DND-41 (cell line): ENCODE results near the gene ARRB1.
A peak's percentile ranks its signal among the peaks of the same experiment; 100 is the strongest.

Experiments
- ATAC-seq: fragments of 200-7000 bp; cut with Tn5 transposase; 3 replicates; pipeline ENCODE4 v1.9.1; 2021; ENCODE audit warnings: low read depth; ENCODE audit not compliant: insufficient read depth
- DNase-seq: peaks from one replicate; pipeline ENCODE4 v3.0.0-alpha.2; 2020
- H2AFZ ChIP-seq: 2 replicates; pipeline ENCODE4 v1.6.0; 2012; ENCODE audit warnings: low read depth, low read length
- H3K27ac ChIP-seq: 2 replicates; pipeline ENCODE4 v1.5.1; 2012; ENCODE audit warnings: low read length, inconsistent platforms
- H3K27me3 ChIP-seq: fragments of 200-600 bp; sonication (generic); 2 replicates; pipeline ENCODE4 v1.6.0; 2012; ENCODE audit warnings: low read length, mild to moderate bottlenecking, inconsistent platforms; ENCODE audit not compliant: insufficient read depth, poor library complexity
- H3K36me3 ChIP-seq: 2 replicates; pipeline ENCODE4 v1.5.1; 2012; ENCODE audit warnings: low read length, inconsistent platforms; ENCODE audit not compliant: insufficient read depth
- H3K4me1 ChIP-seq: 2 replicates; pipeline ENCODE4 v1.5.1; 2012; ENCODE audit warnings: mild to moderate bottlenecking, low read length; ENCODE audit not compliant: insufficient read depth
- H3K4me2 ChIP-seq: 2 replicates; pipeline ENCODE4 v1.6.0; 2012; ENCODE audit warnings: mild to moderate bottlenecking, moderate library complexity, low read length, inconsistent platforms; ENCODE audit not compliant: insufficient read depth
- H3K4me3 ChIP-seq, 2 experiments: fragments of 200-600 bp in 1 of 2; shearing (Covaris generic) in 1 of 2; 2 replicates each; pipeline ENCODE4 v1.5.1; 2012 to 2016; ENCODE audit warnings: inconsistent platforms in 2 of 2, low read length in 2 of 2, mild to moderate bottlenecking in 2 of 2, low read depth in 1 of 2, moderate library complexity in 1 of 2
- H3K79me2 ChIP-seq: 2 replicates; pipeline ENCODE4 v1.6.0; 2012; ENCODE audit warnings: low read length, inconsistent platforms; ENCODE audit not compliant: insufficient read depth
- H3K9ac ChIP-seq: 2 replicates; pipeline ENCODE4 v1.6.0; 2012; ENCODE audit warnings: low read depth, mild to moderate bottlenecking, inconsistent platforms, low read length, moderate library complexity
- H3K9me3 ChIP-seq: 2 replicates; pipeline ENCODE4 v1.5.1; 2012; ENCODE audit warnings: low read length, moderate library complexity, mild to moderate bottlenecking, inconsistent platforms; ENCODE audit not compliant: insufficient read depth, severe bottlenecking
- H4K20me1 ChIP-seq: 2 replicates; pipeline ENCODE4 v1.6.0; 2012; ENCODE audit warnings: low read length; ENCODE audit not compliant: insufficient read depth
- CTCF ChIP-seq: IDR thresholded peaks from 2 replicates; pipeline ENCODE4 v1.5.1; 2012; ENCODE audit warnings: borderline replicate concordance, low read length, moderate library complexity, mild to moderate bottlenecking; ENCODE audit not compliant: poor library complexity, severe bottlenecking; ENCODE audit errors: extremely low read depth
- EZH2 ChIP-seq: IDR thresholded peaks from 3 replicates; pipeline ENCODE4 v1.6.1; 2012; ENCODE audit warnings: borderline replicate concordance, low read depth, mild to moderate bottlenecking, moderate library complexity, low read length, inconsistent platforms; ENCODE audit not compliant: severe bottlenecking

ARRB1 gene

GRCh38 chr11:75236062-75236461 is 115.4 kb downstream of the ARRB1 start:
- ATAC-seq (no peak), DNase-seq (no peak)
- Histone ChIP-seq H3K27ac (no peak overlapping the region), H3K4me3 (no peak overlapping the region), H2AFZ (no peak overlapping the region), H3K4me2 (no peak overlapping the region), H3K9ac (no peak overlapping the region), H3K9me3 (no peaks in the 10 kb centered on the region), H3K79me2 (no peaks in the 10 kb centered on the region), H4K20me1 (peaks cover 7% of the 10 kb centered on the region; the same call in 1 of the 2 replicates), H3K36me3 (no peaks in the 10 kb centered on the region), H3K27me3 (no peaks in the 10 kb centered on the region), H3K4me1 (no peaks in the 10 kb centered on the region)
- TF ChIP-seq EZH2: no peak
- TF ChIP-seq CTCF: no peak

GRCh38 chr11:75233754-75234172 is 117.7 kb downstream of the ARRB1 start:
- peaks cover 12% of the 10 kb centered on the region; the same call in 1 of the 2 replicates for H4K20me1 ChIP-seq
- H3K79me2 ChIP-seq: no peaks in the 10 kb centered on the region
- H3K4me2 ChIP-seq: no peak overlapping the region
- no peak overlapping the region for H3K27ac ChIP-seq
- no peaks in the 10 kb centered on the region for H3K4me1 ChIP-seq
- DNase-seq (peak; percentile 64), ATAC-seq (peak; percentile 64; the same call in 1 of the 3 replicates)
- no peak overlapping the region for H3K4me3 ChIP-seq
- H3K9ac ChIP-seq: no peak overlapping the region
- H3K36me3 ChIP-seq: no peaks in the 10 kb centered on the region
- TF ChIP-seq CTCF: no peak
- TF ChIP-seq EZH2: no peak
- H2AFZ ChIP-seq: no peak overlapping the region
- no peaks in the 10 kb centered on the region for H3K27me3 ChIP-seq
- H3K9me3 ChIP-seq: no peaks in the 10 kb centered on the region

GRCh38 chr11:75230621-75231020 is 120.8 kb downstream of the ARRB1 start:
- Histone ChIP-seq H3K9ac (no peak overlapping the region), H3K4me3 (no peak overlapping the region), H3K4me2 (no peak overlapping the region), H3K27ac (no peak overlapping the region), H3K36me3 (no peaks in the 10 kb centered on the region), H2AFZ (no peak overlapping the region), H3K27me3 (no peaks in the 10 kb centered on the region), H3K9me3 (no peaks in the 10 kb centered on the region), H3K79me2 (no peaks in the 10 kb centered on the region), H4K20me1 (peaks cover 12% of the 10 kb centered on the region; the same call in 1 of the 2 replicates), H3K4me1 (no peaks in the 10 kb centered on the region)
- DNase-seq (no peak), ATAC-seq (no peak)
- no peak for TF ChIP-seq CTCF

GRCh38 chr11:75229466-75229865 is 122.0 kb downstream of the ARRB1 start:
- Histone ChIP-seq H3K27ac (no peak overlapping the region), H3K9me3 (no peaks in the 10 kb centered on the region), H3K9ac (no peak overlapping the region), H3K4me1 (no peaks in the 10 kb centered on the region), H3K4me2 (no peak overlapping the region), H3K36me3 (no peaks in the 10 kb centered on the region), H2AFZ (no peak overlapping the region), H4K20me1 (peaks cover 12% of the 10 kb centered on the region; the same call in 1 of the 2 replicates), H3K79me2 (no peaks in the 10 kb centered on the region), H3K27me3 (no peaks in the 10 kb centered on the region), H3K4me3 (no peak overlapping the region)
- ATAC-seq (no peak), DNase-seq (no peak)
- no peak for TF ChIP-seq CTCF
- TF ChIP-seq EZH2: no peak
